GM18508 (cell line): ENCODE measurements around the gene CCDC92.

ENCODE experiments used
- ATAC-seq: cut with Tn5 transposase; IDR thresholded peaks from one replicate; pipeline ENCODE4 v1.9.1; 2021; ENCODE audit warnings: moderate number of reproducible peaks; ENCODE audit not compliant: insufficient read depth, unreplicated experiment

CCDC92 gene, protein sequence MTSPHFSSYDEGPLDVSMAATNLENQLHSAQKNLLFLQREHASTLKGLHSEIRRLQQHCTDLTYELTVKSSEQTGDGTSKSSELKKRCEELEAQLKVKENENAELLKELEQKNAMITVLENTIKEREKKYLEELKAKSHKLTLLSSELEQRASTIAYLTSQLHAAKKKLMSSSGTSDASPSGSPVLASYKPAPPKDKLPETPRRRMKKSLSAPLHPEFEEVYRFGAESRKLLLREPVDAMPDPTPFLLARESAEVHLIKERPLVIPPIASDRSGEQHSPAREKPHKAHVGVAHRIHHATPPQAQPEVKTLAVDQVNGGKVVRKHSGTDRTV

GRCh38 chr12:123972457-123973401 lies at the start of gene CCDC92, which contains the start of gene ZNF664:
CCDC92 (minus strand) TSS chr12:123972831; CDS start chr12:123944305, 28,526 bp downstream.
ZNF664 (plus strand) TSS chr12:123973215; CDS start chr12:124012145, 38,930 bp downstream.
- peak; percentile 55 for ATAC-seq

GRCh38 chr12:124022161-124022560 lies 49.5 kb upstream of the CCDC92 start:
- no peak for ATAC-seq

DNA sequence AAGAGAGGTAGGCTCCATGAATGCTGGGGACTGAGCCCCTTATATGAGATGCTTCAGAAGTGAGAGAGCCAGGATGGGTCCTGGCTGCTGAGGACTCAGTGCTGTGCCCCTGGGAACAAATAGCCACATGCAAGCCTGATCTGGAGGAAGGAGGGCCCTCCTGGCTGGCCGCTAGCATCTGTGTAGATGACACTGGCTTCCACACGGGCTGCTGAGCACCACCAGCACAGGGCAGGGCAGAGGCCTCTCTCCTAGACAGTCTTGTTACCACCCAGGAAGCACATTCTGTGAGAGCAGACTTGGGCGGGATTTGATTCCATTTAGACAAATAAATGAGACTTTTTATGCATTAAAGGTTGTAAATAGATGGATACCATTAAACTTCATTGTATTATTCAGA lies 48.4 kb upstream of the CCDC92 start:
- ATAC-seq: no peak

DNA sequence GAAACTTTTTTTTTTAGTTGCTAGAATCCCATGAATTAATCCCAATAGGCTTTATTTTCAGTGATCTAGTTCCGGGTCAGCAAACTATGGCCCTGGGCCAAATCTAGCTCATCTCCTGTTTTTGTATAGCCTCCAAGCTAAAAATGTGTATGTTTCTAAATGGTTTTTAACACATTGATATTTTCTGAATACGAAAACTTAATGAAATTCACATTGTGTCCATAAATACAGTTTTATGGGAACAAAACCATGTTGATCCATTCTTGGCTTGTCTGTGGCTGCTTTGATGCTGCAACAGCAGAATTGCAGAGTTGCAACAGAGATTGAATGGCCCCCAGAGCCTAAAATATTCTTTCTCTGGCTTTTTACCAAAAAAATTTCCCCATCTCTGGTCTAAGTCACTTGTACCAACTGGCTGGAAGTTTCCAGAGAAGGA lies 47.9 kb upstream of the CCDC92 start:
- ATAC-seq: no peak

- no peak for ATAC-seq
Measured at GRCh38 chr12:124019115-124019514, 46.5 kb upstream of the CCDC92 start.

DNA sequence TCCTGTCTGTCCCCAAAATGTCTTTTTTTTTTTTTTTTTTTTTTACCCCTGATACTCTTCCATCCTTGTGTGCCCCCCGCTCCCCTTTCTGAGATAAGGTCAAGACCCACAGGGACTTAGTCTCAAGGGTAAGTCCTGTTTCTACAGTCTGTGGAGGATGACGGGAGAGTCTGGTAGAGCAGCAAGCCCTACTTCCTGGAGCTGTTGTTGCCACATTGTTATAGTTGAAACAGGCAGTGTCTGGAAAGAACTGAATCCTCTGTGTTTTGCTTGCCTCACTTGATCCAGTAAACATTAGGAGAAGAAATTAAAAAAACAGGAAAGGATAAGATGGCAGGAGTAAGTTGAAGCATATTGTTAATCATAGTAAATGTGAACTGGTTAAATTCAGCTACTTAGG lies 45.9 kb upstream of the CCDC92 start:
- no peak for ATAC-seq

DNA sequence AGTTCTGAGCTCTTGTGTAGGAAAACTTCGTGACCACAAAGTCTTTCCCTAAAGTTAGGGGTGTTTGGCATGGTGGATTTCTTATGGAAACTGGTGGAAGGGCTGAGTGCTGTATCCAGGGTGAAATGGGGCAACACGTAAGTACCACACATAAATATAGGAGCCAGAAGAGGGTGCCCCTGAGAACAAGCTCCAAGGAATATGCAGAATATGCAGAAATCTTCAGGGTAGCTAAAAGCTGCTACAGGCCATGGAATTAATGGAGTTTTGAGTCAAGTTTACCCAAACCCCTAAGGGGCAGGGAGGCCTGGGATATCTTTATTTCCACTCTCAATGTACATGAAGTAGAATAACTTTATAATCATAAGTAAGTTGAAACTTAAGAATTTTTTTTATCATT lies 44.4 kb upstream of the CCDC92 start:
- no peak for ATAC-seq

DNA sequence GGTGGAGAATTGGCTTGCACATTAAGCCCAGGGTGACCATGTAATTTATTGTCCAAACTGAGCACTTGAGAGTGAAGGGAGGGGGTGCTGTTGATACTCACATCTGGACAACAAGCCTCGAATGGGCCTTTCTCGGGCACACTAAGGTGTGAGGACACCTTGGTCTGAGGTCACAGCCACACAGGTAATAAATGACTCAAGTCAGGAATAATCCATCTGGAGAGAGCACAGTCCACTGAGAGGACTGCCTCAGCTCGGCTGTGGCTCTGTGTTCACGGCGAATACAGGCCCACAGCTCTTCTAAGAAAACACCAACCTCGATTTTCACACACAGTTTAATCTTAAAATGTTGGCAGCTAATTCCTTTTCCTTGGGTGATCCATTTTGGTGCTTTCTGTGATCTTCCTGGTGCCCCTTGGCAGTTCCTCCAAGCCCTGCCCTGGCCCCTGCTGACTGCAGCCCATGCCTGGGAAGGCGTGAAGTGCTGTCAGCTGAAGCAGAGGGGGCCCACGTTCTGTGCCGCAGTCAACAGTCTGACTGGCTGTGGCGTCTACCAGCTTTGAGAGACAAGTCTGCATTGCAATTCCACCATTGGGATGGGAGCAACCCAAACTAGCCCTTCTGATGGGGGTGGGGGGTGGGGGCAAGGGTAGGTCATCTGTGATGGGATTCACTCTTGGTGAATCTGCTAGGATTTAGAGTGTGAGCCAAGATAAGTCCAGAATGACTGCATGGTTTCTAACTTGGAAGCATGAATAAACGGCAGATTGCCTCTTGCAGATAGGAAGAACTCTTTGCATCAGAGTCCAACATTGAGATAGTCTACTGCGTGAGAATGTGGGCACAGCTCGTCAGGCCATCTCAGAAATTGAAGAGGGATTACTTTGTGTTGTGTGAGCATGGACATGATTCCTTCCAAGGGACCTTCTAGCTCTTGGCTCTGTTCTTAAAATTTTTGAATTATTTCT lies 43.1 kb upstream of the CCDC92 start:
- ATAC-seq: no peak

DNA sequence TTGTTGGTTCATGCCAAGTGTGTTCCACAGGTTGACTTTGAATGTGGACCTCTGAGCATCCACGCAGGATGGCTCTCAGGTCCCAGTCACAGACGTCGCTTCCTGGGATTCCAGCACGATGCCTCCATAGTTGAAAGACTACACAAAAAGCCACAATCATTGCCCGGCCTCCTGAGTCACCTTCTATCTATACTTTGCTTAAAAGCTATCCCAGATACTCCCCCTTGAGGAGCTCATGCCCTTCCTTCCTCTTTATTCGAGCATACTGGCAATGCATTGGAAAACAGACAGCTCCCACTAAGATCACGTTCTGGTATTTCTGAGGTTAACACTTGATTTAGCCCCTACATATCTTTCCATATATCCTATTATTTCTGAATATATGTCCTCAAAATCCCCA lies 40.4 kb upstream of the CCDC92 start:
- no peak for ATAC-seq

- ATAC-seq: no peak
Measured at GRCh38 chr12:124011435-124012115, 38.9 kb upstream of the CCDC92 start.

DNA sequence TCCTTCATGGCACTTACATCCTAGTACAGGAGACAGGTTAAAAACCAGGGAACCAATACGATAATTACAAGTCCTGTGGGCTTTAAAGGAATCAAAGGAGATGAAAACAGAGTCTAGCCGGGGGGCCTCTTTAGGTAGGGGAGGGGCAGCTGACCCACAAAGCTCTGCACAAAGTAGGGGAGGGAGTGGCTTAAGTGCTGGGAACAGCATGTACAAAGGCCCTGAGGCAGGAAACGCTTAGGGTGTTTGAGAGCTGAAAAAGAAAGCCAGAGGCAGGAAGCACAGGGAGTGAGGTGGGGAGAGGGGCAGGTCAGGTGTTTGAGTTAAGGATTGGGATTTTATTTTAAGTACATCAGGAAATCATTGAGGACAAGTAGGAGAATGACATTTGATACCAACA lies 38.1 kb upstream of the CCDC92 start:
- ATAC-seq: no peak

DNA sequence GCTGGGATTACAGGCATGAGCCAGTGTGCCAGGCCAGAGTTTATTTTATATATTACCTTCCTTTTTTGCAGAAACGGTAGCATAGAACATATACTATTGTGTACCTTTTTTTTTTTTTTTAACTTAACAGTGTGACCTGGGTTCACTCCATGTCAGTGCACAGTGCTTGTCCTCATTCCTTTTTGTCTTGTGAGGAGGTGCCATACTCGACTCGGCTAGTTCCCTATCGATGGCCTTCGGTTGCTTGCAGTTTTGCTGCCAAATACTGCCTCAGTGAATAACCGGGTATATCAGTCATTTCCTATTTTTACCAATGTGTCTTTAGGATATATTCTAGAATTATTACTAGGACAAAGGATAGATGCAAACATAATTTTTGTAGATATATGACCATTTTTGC lies 37.1 kb upstream of the CCDC92 start:
- no peak for ATAC-seq

GRCh38 chr12:124008595-124008994 lies 36.0 kb upstream of the CCDC92 start:
- ATAC-seq: no peak

DNA sequence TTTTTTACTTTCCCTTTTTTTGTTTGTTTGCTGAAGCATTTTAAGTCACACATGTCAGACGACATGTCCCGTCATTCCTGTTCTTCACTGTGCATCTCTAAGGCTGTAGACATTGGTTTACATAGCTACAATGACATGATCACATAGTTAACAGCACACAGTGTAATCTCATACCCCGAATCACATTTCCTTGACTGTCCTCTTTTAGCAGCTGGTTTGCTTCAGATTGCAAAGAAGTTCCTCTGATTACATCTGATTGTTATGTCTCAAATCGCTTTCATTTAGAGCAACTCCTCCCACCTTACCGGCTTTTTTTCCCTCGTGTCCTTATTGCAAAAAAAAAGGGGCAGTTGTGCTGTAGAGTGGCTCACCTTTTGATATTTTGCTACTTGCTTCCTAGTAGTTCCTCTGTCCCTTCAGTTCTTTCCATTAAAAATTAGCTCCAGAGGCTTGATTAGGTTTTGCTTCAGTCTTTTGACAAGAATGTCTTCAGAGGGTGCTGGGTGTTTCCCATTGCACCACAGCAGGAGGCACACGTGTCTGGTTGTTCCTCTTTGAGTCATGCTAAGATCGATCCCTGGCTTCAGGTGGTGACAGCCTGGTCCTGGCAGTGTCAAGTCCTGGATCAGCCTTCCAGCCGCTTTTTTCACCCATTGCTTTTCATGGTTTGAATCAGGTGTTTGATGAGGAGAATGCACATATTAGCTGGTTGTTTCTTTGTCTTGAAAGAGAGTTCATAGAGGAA lies 35.4 kb upstream of the CCDC92 start:
- no peak for ATAC-seq

DNA sequence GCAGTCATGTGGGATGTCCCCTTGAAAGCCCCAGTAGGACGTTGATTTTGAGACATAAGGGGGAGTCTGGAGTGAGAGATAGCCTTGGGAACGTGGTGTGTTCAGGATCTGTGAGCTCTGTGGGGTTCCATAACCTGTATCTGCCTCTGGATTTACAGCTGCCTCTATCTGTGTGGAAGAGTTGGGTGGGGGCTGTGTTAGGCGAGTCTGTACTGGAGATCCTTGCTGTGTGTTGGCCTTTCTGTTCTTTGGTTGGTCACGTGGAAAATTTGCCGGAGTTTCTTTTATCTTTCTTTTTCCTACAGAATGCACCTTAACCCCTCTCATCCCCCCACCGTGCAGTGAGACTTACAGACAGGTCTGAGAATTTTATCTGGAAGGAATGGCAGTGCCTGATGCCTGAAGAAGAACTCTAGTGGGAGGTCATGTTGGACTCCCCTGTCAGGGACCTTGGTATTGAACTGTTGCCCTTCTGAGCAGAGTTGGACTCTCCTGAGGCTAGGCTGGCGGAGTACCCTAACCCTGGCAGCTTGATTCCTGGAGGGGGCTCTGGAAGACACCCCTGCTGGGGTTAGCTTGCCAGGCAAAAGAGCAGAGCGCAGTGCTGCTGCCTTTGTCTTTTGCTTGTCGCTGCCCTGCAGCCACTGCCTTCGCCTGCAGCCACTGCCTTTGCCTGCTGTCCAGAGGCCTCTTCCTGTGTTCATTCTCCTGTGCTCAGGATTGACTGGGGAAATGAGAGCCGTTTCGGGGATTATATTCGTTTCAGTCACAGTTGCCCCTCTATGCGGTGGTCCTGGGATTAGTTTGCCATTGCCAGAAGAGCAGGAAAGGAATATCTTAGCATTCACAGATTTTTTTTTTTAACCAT lies 34.4 kb upstream of the CCDC92 start:
- no peak for ATAC-seq

- ATAC-seq: no peak
Measured at GRCh38 chr12:124006085-124006845, 33.6 kb upstream of the CCDC92 start.

DNA sequence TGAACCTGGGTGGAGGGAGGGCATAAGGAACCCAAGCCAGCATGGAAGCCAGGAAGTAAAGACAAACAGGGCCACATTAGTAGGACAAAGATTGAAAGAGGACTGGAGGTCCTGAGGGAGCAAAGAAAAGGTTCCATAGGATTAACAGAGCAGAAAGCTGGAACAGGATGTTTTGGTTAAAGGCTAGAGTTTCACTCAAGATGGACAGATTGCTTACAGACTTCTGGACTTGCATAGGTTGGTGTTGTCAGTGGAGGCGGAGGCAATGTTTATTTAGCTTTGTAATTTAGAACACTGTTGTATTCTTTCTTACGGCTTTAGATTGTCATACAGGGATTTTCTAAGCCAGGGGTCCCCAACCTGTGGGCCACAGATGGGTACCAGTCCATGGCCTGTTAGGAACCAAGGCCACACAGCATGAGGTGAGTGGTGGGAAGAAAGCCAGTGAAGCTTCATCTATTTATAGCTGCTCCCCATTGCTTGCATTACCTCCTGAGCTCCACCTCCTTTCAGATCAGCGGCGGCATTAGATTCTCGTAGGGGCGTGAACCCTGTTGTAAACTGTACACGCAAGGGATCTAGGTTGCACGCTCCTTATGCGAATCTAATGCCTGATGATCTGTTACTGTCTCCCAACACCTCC lies 31.7 kb upstream of the CCDC92 start:
- no peak for ATAC-seq
